Activated T-helper 1 cell treated with anti-CD3 and anti-CD28 coated beads, Interleukin-12 subunit alpha, Interleukin-12 subunit beta, Interleukin-2, Interleukin-4 antibody, amounts not matched to agents 30 ng/mL and 10 ng/mL and 1 ng/mL, durations not matched to agents 14 hours and 24 hours and 36 hours (primary cell): ENCODE measurements around the gene LPCAT4. TPM values are rescaled to one million over a fixed set of nuclear protein-coding genes. Genes with fewer than 3 reads are reported as not detected.
A peak's percentile ranks its signal among the peaks of the same experiment; 100 is the strongest.

Source experiments
- DNase-seq: peaks from one replicate; pipeline ENCODE4 v3.0.0; 2021; ENCODE audit warnings: low spot score
- H3K27ac Mint-ChIP-seq: one replicate; pipeline ENCODE4 v1.8.0; 2021; ENCODE audit warnings: mild to moderate bottlenecking, mixed read lengths
- H3K27me3 Mint-ChIP-seq: one replicate; pipeline ENCODE4 v1.8.0; 2022; ENCODE audit warnings: mild to moderate bottlenecking, moderate library complexity, mixed read lengths; ENCODE audit not compliant: insufficient read depth
- H3K36me3 Mint-ChIP-seq: one replicate; pipeline ENCODE4 v1.8.0; 2021; ENCODE audit warnings: low read depth, mixed read lengths
- H3K4me1 Mint-ChIP-seq: one replicate; pipeline ENCODE4 v1.8.0; 2021; ENCODE audit warnings: low read depth, mixed read lengths
- H3K4me3 Mint-ChIP-seq: one replicate; pipeline ENCODE4 v1.8.0; 2021; ENCODE audit warnings: mild to moderate bottlenecking, moderate library complexity, mixed read lengths
- H3K9me3 Mint-ChIP-seq: one replicate; pipeline ENCODE4 v1.8.0; 2021; ENCODE audit warnings: mixed read lengths
- intact Hi-C: fragments of 100-400 bp; cut with micrococcal nuclease; formaldehyde crosslinking; loops from one replicate; pipeline ENCODE4 v1.15.1; 2024
- total RNA-seq: library from RNA; stranded (reverse); gene quantifications from 2 replicates; pipeline ENCODE4 v1.2.3, GENCODE V29; 2022

LPCAT4 gene
- total RNA-seq, 1 donor from 2014 or later, result 80.8 TPM

DNA sequence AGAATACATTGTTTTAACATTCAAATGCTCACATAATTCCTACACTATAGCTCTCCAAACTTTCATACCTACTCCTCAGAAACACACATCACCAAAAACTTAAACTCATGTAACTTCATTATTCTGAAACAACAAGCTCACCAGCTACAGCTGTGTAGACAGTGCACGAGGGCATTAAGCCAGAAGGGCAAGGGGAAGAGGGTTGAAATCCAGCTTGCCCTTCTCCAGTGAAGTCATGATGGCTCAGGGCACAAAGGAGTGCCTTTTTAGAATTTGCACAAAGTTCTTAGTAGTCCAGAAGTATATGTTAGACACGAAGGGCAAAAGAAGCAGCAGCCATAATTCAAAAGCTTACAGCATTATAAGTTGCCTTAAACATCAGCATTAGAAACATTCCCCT is 38.0 kb downstream of the LPCAT4 start:
- H3K4me3 Mint-ChIP-seq, result peak overlapping the region; percentile 70
- H3K9me3 Mint-ChIP-seq, result no peaks in the 10 kb centered on the region
- H3K27me3 Mint-ChIP-seq, result no peaks in the 10 kb centered on the region
- H3K36me3 Mint-ChIP-seq, result peaks cover 11% of the 10 kb centered on the region
- peak overlapping the region; percentile 76 for H3K27ac Mint-ChIP-seq
- intact Hi-C loops, result loop anchor here (5.0 kb wide), 1 partner anchor 52 kb away; no protein-coding TSS in a partner anchor
- DNase-seq, result no peak
- H3K4me1 Mint-ChIP-seq, result peaks cover 78% of the 10 kb centered on the region

DNA sequence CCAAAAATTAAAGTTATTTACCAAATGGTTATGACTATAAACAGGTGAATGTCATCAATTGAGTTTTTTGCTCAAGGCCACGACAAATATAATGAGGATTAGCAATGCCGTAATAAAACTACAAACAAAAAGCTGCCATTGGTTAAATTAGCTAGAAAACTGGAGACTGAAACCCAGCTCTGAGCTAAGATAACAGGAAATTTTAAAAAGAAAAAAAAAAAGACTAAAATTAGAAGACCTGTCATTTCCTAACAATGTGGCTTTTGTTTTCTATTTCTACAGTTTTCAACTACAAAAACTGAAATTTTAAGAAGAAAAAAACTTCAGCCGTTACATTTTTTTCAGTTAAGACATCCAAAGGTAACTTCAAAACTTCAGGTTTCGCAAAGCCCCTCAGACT is 39.1 kb downstream of the LPCAT4 start:
- H3K36me3 Mint-ChIP-seq, result peaks cover 13% of the 10 kb centered on the region
- H3K27me3 Mint-ChIP-seq, result no peaks in the 10 kb centered on the region
- peak overlapping the region; percentile 70 for H3K27ac Mint-ChIP-seq
- peaks cover 74% of the 10 kb centered on the region for H3K4me1 Mint-ChIP-seq
- no peaks in the 10 kb centered on the region for H3K9me3 Mint-ChIP-seq
- no peak for DNase-seq
- peak overlapping the region; percentile 54 for H3K4me3 Mint-ChIP-seq
- intact Hi-C loops, result loop anchor here (1.0 to 5.0 kb wide), 2 partner anchors 10 to 51 kb away; no protein-coding TSS in a partner anchor

DNA sequence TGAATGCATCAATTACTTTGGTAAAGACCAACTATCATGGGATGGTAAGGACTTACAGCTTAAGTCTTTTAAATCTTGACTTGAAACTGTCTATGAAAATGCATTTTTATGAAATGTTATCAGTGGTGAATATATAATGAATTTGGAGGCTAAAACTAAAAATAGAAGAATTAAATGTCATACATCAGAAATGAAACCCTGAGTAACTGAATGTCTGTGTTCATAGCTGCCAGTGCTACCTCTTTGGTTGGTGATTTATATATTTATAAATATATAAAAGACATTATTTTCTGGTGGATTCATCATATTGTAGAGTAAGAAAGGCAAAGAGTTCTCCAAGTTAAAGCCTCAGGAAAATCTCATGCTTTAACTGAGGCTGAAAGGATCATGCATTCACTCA is 41.6 kb downstream of the LPCAT4 start:
- intact Hi-C loops, result loop anchor here (5.0 kb wide), 1 partner anchor 48 kb away; no protein-coding TSS in a partner anchor
- no peaks in the 10 kb centered on the region for H3K27me3 Mint-ChIP-seq
- no peaks in the 10 kb centered on the region for H3K9me3 Mint-ChIP-seq
- DNase-seq, result no peak
- peaks cover 10% of the 10 kb centered on the region for H3K36me3 Mint-ChIP-seq
- no peak overlapping the region for H3K27ac Mint-ChIP-seq
- peaks cover 65% of the 10 kb centered on the region for H3K4me1 Mint-ChIP-seq
- H3K4me3 Mint-ChIP-seq, result no peak overlapping the region

DNA sequence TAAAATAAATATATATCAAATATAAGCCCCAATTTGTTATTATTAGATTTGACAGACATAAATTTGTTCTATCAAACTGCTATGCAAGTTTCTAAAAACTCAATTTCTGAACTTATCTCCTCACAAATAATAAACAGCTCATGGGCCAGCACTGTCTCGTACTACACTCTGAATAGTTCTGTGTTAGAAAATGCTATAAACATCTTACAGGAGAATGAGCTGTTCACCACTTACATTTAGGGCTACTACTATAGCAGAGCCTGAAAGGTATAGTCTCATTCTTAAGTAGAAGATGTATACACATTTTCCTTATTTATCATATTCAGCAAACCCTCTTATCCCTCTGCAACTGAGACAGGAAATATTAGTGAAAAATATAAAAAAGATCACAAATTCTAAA is 42.1 kb downstream of the LPCAT4 start:
- H3K27me3 Mint-ChIP-seq, result no peaks in the 10 kb centered on the region
- intact Hi-C loops, result loop anchor here (5.0 kb wide), 1 partner anchor 48 kb away; no protein-coding TSS in a partner anchor
- peaks cover 61% of the 10 kb centered on the region for H3K4me1 Mint-ChIP-seq

DNA sequence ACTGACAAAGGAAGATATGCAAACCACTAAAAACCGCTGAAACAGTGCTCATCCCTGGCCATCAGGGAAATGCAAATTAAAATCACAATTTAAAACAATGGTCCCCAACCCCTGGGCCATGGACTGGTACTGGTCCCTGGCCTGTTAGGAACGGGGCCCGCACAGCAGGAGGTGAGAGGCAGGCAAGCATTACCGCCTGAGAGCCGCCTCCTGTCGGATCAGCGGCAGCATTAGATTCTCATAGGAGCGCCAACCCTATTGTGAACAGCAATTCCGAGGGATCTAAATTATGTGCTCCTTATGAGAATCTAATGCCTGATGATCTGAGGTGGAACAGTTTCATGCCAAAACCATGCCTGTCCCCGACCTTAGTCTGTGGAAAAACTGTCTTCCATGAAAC is 43.8 kb downstream of the LPCAT4 start:
- intact Hi-C loops, result no loop called here
- Mint-ChIP-seq H3K27ac (no peak overlapping the region), H3K4me3 (no peak overlapping the region)

More for the DNA sequence above, 42.1 kb downstream of the LPCAT4 start:
- H3K27ac Mint-ChIP-seq, result no peak overlapping the region
- no peaks in the 10 kb centered on the region for H3K9me3 Mint-ChIP-seq
- no peak overlapping the region for H3K4me3 Mint-ChIP-seq
- DNase-seq, result no peak
- peaks cover 13% of the 10 kb centered on the region for H3K36me3 Mint-ChIP-seq

DNA sequence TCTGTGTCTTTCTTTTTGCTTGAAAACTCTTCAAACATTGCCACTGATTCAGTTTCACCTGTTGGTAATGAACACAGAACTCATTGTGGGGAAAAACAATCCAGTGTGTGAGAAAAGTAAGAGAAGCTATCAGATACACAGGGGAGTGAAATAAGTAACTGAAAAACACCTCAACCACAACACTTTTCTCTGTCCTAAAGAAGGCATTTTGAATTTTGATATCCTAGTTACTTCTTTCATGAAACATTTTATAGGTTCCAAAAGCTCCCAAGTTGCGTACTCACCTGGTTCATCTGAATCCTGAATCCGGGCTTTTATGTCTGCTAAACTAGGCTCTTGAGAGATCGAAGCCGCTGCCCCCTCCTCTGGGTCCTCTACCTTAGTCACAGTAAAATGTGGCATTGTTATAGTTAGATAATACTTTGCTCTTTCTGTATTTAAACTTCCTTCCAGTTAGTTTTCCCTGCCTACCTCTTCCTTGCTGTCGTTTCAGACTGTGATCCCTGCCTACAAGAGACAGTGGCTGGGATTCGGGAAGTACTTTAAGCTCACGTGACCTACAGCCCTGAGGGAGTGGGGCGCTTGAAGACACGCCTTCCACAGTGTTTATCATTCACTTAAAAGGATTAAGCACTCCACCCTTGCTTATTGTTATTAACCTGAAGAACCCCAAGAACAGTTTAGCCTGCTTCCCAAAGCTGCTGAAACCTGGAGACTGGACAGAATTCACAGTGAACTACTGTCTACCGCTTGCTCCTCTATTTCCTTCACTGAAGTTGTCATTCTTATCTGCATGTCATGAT is 48.5 kb downstream of the LPCAT4 start:
- H3K27ac Mint-ChIP-seq, result peak overlapping the region; percentile 79
- intact Hi-C loops, result loop anchor here (1.0 to 2.0 kb wide), 2 partner anchors 10 to 16 kb away; no protein-coding TSS in a partner anchor
- no peaks in the 10 kb centered on the region for H3K9me3 Mint-ChIP-seq
- peaks cover 18% of the 10 kb centered on the region for H3K36me3 Mint-ChIP-seq
- DNase-seq, result no peak
- H3K4me3 Mint-ChIP-seq, result peak overlapping the region; percentile 88
- H3K4me1 Mint-ChIP-seq, result peaks cover 43% of the 10 kb centered on the region
- no peaks in the 10 kb centered on the region for H3K27me3 Mint-ChIP-seq

More for the DNA sequence above, 43.8 kb downstream of the LPCAT4 start:
- Mint-ChIP-seq H3K27me3 (no peaks in the 10 kb centered on the region), H3K9me3 (no peaks in the 10 kb centered on the region), H3K36me3 (peaks cover 8% of the 10 kb centered on the region), H3K4me1 (peaks cover 53% of the 10 kb centered on the region)
- DNase-seq, result no peak

DNA sequence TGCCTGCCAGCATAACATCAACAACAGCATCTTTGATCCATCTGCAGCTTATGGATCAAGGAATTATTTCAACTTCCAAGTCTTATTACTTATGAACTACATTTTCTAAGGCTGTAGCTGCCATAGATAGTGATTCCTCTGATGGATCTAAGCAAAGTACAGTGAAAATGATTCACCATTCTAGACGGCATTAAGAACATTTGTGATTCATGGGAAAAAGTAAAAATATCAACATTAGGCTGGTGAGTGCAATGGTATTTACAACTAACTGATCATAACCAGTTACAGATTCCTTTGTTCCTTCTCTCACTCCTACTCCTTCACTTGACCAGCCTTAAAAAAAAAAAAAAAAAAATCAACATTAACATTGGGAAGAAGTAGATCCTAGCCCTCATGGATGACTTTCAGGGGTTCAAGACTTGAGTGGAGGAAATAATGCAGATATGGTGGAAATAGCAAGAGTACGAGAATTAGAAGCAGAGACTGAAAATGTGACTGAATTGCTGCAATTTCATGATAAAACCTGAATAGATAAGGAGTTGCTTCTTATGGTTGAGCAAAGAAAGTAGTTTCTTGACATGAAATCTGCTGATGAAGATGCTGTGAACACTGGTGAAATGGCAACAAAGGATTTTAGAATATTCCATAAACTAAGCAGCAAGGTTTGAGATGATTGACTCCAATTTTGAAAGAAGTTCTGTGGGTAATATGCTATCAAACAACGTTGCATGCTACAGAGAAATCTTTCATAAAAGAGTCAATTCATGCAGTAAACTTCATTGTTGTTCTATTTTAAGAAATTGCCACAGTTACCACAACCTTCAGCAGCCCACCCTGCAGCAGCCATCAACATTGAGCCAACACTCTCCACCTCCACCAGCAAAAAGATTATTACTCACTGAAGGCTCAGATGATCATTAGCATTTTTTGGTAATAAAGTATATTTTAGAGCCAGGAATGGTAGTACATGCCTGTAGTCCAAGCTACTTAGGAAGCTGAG is 52.2 kb downstream of the LPCAT4 start:
- H3K4me3 Mint-ChIP-seq, result no peak overlapping the region
- no peaks in the 10 kb centered on the region for H3K27me3 Mint-ChIP-seq
- H3K36me3 Mint-ChIP-seq, result peaks cover 23% of the 10 kb centered on the region
- intact Hi-C loops, result no loop called here
- no peak overlapping the region for H3K27ac Mint-ChIP-seq
- H3K4me1 Mint-ChIP-seq, result peaks cover 41% of the 10 kb centered on the region
- H3K9me3 Mint-ChIP-seq, result no peaks in the 10 kb centered on the region
- DNase-seq, result no peak

DNA sequence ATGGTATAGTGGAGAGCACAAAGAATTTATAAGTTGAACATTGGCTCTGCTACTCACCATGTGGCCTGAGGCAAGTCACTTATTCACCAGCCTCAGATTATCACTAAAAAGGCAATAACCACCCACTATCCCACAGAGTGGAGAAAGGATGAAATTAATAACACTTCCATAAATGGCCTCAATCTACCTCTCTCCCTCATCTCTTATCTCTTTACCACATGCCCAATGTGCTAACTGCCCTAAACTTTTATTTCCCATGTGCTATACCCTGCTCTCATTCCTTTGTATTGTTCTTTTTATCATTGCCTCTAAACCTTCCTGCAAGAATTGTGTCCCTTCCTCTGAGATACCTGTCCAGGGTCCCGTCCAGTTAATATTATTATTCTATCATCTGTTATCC is 55.4 kb downstream of the LPCAT4 start:
- intact Hi-C loops, result no loop called here
- no peak for DNase-seq
- H3K36me3 Mint-ChIP-seq, result peaks cover 31% of the 10 kb centered on the region
- H3K4me1 Mint-ChIP-seq, result peaks cover 35% of the 10 kb centered on the region
- no peak overlapping the region for H3K27ac Mint-ChIP-seq
- no peaks in the 10 kb centered on the region for H3K27me3 Mint-ChIP-seq
- no peak overlapping the region for H3K4me3 Mint-ChIP-seq
- H3K9me3 Mint-ChIP-seq, result no peaks in the 10 kb centered on the region

Other genes with a start within 250 kb of the LPCAT4 start
- 37.6 and 42.1 TPM in 2 replicates for gene KATNBL1, start 157.1 kb downstream of the LPCAT4 start, total RNA-seq
- gene EMC4, start 142.2 kb downstream of the LPCAT4 start, total RNA-seq, result 97.0 and 102 TPM in 2 replicates
- 33.2 and 36.4 TPM in 2 replicates for gene SLC12A6, start 29.4 kb downstream of the LPCAT4 start, total RNA-seq
- gene NOP10, start 24.1 kb downstream of the LPCAT4 start, total RNA-seq, result 257 and 267 TPM in 2 replicates
- gene NUTM1, start 23.9 kb downstream of the LPCAT4 start, total RNA-seq, result not detected in 2 replicates
- 264 and 275 TPM in 2 replicates for gene GOLGA8A, start 70.6 kb upstream of the LPCAT4 start, total RNA-seq
- 228 and 239 TPM in 2 replicates for gene GOLGA8B, start 216.5 kb upstream of the LPCAT4 start, total RNA-seq